GM19452 (cell line): Measurements from ENCODE around the gene TTLL4.
"Not testable (repeated sequence)": the region's sequence is repeated elsewhere in the genome, so short reads cannot be mapped to it uniquely, and the experiment has no call there.

ENCODE experiments used
- ATAC-seq: cut with Tn5 transposase; IDR thresholded peaks from one replicate; pipeline ENCODE4 v1.9.1; 2021; ENCODE audit not compliant: unreplicated experiment

TTLL4 gene

GRCh38 chr2:218736531-218736930, 25.9 kb downstream of the TTLL4 start:
- ATAC-seq, result no peak

DNA sequence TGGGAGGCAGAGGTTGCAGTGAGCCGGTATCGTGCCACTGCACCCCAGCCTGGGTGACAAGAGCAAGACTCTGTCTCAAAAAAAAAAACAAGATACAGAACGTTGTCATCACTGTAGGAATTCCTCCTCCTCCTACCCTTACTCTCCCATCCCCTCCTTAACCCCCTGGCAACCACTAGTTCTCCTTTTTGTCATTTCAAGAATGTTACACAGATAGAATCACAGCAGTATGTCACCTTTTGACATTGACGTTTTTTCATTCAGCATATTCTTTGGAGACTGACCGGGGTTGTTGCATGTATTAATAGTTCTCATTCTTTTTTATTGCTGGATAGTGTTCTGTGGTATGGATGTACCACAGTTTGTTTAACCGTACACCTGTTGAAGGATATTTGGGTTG, 32.4 kb downstream of the TTLL4 start:
- no peak for ATAC-seq

- no peak for ATAC-seq
Observed at GRCh38 chr2:218744615-218745014, 34.0 kb downstream of the TTLL4 start.

GRCh38 chr2:218745160-218745558, 34.5 kb downstream of the TTLL4 start:
- ATAC-seq, result no peak

- no peak for ATAC-seq
Observed at GRCh38 chr2:218745559-218746469, 35.2 kb downstream of the TTLL4 start.

- no peak for ATAC-seq
Observed at GRCh38 chr2:218746470-218746795, 35.8 kb downstream of the TTLL4 start.

GRCh38 chr2:218746960-218747359, 36.3 kb downstream of the TTLL4 start:
- no peak for ATAC-seq

GRCh38 chr2:218748741-218749441, 38.3 kb downstream of the TTLL4 start:
- ATAC-seq, result no peak

GRCh38 chr2:218754201-218754600, 43.6 kb downstream of the TTLL4 start:
- ATAC-seq, result no peak

- ATAC-seq, result no peak
Observed at GRCh38 chr2:218754781-218755180, 44.1 kb downstream of the TTLL4 start.

- no peak for ATAC-seq
Observed at GRCh38 chr2:218755198-218755566, 44.5 kb downstream of the TTLL4 start.

DNA sequence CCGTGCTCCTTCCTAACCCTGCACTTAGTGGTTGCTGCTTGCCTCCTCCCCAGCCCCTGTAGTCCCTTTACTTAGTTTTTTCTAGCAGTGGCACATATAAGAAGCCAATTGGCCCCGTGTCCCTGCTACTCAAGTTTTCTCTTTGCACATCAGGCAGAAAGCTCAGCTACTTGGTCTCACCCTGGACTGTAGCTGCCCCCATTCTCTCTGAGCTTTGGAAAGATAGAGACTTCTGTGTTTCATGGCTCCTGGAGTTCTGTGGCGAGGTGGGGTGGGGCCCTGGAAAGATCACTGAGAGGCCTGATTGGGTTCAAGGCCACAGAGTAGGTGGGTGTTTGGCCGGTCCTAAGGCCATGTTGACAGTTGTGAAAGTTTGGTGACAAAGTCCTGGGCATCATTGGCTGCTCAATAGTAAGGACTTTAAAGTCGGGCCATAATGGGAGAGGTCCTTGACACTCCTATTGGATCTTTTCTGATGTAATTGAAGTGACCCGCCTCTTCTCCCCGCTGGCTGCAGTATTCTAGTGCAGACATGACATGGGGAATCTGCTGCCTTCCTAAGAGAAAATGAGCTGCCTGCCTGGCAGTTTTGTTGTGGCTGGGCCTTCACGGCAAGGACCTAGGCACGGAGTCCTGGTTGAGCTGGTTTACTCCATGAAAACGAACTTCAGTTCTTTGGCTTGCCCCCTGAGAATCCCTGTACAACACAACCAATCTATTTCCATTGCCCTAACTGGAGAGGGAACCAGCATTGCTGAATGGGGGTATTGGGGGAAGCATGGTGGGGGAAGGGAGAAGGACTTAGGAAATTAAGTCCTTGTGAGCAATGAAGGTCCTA, 45.2 kb downstream of the TTLL4 start:
- ATAC-seq, result no peak

- ATAC-seq, result no peak
Observed at GRCh38 chr2:218756599-218757377, 46.2 kb downstream of the TTLL4 start.

DNA sequence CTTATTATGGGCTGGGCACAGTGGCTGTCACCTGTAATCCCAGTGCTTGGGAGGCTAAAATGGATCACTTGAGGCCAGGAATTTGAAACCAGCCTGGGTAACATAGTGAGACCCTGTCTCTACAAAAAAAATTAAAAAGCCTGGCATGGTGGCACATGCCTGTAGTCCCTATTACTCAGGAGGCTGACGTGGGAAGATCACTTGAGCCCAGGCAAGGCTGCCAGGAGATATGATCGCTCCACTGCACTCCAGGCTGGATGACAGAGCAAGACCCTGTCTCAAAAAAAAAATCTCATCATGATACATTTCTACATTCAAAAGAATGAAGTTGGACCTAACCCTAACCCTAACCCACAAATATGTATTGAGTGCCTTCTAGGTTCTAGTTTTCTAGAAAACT, 51.2 kb downstream of the TTLL4 start:
- ATAC-seq, result no peak

DNA sequence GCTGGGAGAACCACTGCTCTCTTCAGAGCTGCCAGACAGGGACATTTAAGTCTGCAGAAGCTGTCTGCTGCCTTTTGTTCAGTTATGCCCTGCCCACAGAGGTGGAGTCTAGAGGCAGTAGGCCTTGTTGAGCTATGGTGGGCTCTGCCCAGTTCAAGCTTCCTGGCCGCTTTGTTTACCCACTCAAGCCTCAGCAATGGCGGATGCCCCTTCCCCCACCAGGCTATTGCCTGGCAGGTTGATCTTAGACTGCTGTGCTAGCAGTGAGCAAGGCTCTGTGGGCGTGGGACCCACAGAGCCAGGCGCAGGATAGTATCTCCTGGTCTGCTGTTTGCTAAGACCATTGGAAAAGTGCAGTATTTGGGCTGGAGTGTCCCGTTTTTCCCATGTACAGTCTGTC, 62.1 kb downstream of the TTLL4 start:
- ATAC-seq, result not testable (repeated sequence)

GRCh38 chr2:218773881-218774280, 63.2 kb downstream of the TTLL4 start:
- ATAC-seq, result no peak

- ATAC-seq, result no peak
Observed at GRCh38 chr2:218776488-218776887, 65.9 kb downstream of the TTLL4 start.

DNA sequence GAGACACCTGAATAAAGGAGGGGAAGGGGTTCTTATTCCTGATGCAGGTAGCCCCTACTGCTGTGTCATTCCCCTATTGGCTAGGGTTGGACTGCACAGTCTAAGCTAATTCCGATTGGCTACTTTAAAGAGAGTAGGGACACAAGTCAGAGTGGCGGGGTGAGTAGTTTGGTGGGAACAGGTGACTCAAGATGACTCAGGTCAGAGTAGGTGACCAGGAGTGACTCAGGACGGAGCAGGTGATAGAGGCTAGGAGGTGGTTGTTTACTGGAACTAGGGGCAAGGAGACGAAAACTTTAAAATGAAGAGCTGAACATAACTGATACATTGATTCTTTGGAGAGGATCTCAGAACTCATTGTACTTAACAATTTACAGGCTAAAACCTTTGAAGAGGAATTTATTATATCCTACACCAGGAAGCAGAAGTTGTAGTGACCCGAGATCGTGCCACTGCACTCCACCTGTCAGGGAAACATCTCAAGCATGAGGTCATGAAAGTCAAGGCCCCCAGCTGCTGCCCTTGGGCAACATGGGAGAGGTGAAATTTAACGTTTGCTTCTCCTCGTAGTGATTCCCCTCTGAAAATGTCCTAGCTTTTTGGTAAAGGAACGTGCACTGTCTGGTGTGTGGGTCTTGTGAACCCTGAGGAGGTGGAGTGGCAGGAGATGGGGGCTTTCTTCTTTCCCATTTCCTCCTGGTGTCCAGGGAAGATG, 66.8 kb downstream of the TTLL4 start:
- ATAC-seq, result no peak

GRCh38 chr2:218780046-218780445, 69.4 kb downstream of the TTLL4 start:
- ATAC-seq, result no peak
